GM13976 (cell line): Measurements from ENCODE around the gene HOXA3.

Source experiments
- DNase-seq: peaks from one replicate; pipeline ENCODE4 v3.0.0; 2012; ENCODE audit warnings: low spot score
- CTCF ChIP-seq: IDR thresholded peaks from 2 replicates; pipeline ENCODE4 v1.5.1; 2012; ENCODE audit warnings: borderline replicate concordance, mild to moderate bottlenecking; ENCODE audit not compliant: insufficient read depth; ENCODE audit errors: extremely low read depth, missing control alignments, control extremely low read depth
- in situ Hi-C: fragments of 300-500 bp; cut with MboI; formaldehyde crosslinking; loops from one replicate; pipeline ENCODE4 v1.12.0; 2022; ENCODE audit warnings: low sequenced_read_pairs, mixed read lengths, inconsistent platforms; ENCODE audit not compliant: unreplicated experiment

The HOXA3 gene

GRCh38 chr7:27094304-27095049 is 57.9 kb downstream of the HOXA3 start:
- no peak for TF ChIP-seq CTCF
- in situ Hi-C loops = no loop called here
- no peak for DNase-seq

- no peak for DNase-seq
- in situ Hi-C loops = no loop called here
- no peak for TF ChIP-seq CTCF
These were observed 59.0 kb downstream of the HOXA3 start for GRCh38 chr7:27093184-27093895.

GRCh38 chr7:27092819-27093110 is 59.6 kb downstream of the HOXA3 start:
- in situ Hi-C loops = no loop called here
- TF ChIP-seq CTCF = no peak
- DNase-seq = no peak

- in situ Hi-C loops = no loop called here
- DNase-seq = no peak
- TF ChIP-seq CTCF = no peak
These were observed 60.2 kb downstream of the HOXA3 start for GRCh38 chr7:27091941-27092818.

GRCh38 chr7:27091105-27091504 is 61.3 kb downstream of the HOXA3 start:
- DNase-seq = no peak
- in situ Hi-C loops = no loop called here
- no peak for TF ChIP-seq CTCF

- in situ Hi-C loops = no loop called here
- no peak for TF ChIP-seq CTCF
These were observed 64.1 kb downstream of the HOXA3 start for GRCh38 chr7:27088002-27088922.

More at GRCh38 chr7:27088002-27088922, 64.1 kb downstream of the HOXA3 start:
- DNase-seq = no peak
